NCI-H226 (cell line): ENCODE results near the gene LPCAT1.
"Not testable (repeated sequence)": the region's sequence is repeated elsewhere in the genome, so short reads cannot be mapped to it uniquely, and the experiment has no call there.

Source experiments
- DNase-seq: peaks from one replicate; pipeline ENCODE4 v3.0.0-alpha.2; 2015

The LPCAT1 gene

GRCh38 chr5:1440098-1440493 lies 83.7 kb downstream of the LPCAT1 start:
- no peak for DNase-seq

GRCh38 chr5:1439388-1440097 lies 84.2 kb downstream of the LPCAT1 start:
- no peak for DNase-seq

- DNase-seq = no peak
Measured at GRCh38 chr5:1438871-1439270, 84.9 kb downstream of the LPCAT1 start.

GRCh38 chr5:1437876-1438559 lies 85.7 kb downstream of the LPCAT1 start:
- DNase-seq = no peak

- DNase-seq = peak; percentile 44
Measured at GRCh38 chr5:1437226-1437829, 86.4 kb downstream of the LPCAT1 start.

GRCh38 chr5:1436681-1437080 lies 87.1 kb downstream of the LPCAT1 start:
- DNase-seq = no peak

- DNase-seq = no peak
Measured at GRCh38 chr5:1436036-1436435, 87.7 kb downstream of the LPCAT1 start.

GRCh38 chr5:1435369-1435768 lies 88.4 kb downstream of the LPCAT1 start:
- DNase-seq = no peak

- DNase-seq = no peak
Measured at GRCh38 chr5:1432296-1432695, 91.5 kb downstream of the LPCAT1 start.

GRCh38 chr5:1431896-1432295 lies 91.9 kb downstream of the LPCAT1 start:
- DNase-seq = no peak

GRCh38 chr5:1431021-1431811 lies 92.5 kb downstream of the LPCAT1 start:
- DNase-seq = no peak

- DNase-seq = no peak
Measured at GRCh38 chr5:1430121-1430795, 93.5 kb downstream of the LPCAT1 start.

- DNase-seq = no peak
Measured at GRCh38 chr5:1429496-1429895, 94.3 kb downstream of the LPCAT1 start.

GRCh38 chr5:1429066-1429465 lies 94.7 kb downstream of the LPCAT1 start:
- no peak for DNase-seq

GRCh38 chr5:1428107-1428506 lies 95.7 kb downstream of the LPCAT1 start:
- DNase-seq = no peak

- no peak for DNase-seq
Measured at GRCh38 chr5:1424716-1425115, 99.0 kb downstream of the LPCAT1 start.

GRCh38 chr5:1423901-1424603 lies 99.7 kb downstream of the LPCAT1 start:
- DNase-seq = no peak

- DNase-seq = not testable (repeated sequence)
Measured at GRCh38 chr5:1422522-1422921, 101.2 kb downstream of the LPCAT1 start.

- DNase-seq = no peak
Measured at GRCh38 chr5:1421521-1422341, 102.0 kb downstream of the LPCAT1 start.

- DNase-seq = peak; percentile 18
Measured at GRCh38 chr5:1420211-1421195, 103.3 kb downstream of the LPCAT1 start.
